ENCODE results near the gene ZNF827. TPM values are rescaled to one million over a fixed set of nuclear protein-coding genes. Genes with fewer than 3 reads are reported as not detected.
A peak's percentile ranks its signal among the peaks of the same experiment; 100 is the strongest.

The ZNF827 gene
- total RNA-seq, 4 donors from 2014 or later, result 9.3 to 39.4 (median 20.3) TPM

DNA sequence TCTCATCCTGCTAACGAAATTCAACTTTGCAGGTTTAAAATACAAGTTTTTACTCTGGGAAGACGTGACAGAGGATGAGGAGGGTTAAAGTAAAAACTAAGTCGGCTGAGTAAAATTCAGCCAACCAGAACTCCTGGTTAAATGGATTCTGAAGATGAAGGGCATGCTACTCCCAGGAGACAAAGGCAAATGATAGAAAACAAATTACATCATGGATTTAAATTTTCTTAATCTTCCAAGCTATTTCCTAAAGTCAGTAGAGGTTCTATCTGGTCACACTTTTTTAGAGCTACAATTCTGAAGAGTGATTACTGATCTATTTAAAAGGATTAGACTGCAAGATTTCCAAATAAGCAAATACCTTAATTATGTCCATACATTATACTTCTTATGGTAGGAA, 47.9 kb downstream of the ZNF827 start:
- WGBS, 2 donors (ENCODE audit: low coverage in 1 of 2), result 78 to 98% methylated on average over 3 of the region's 3 CpGs
- Histone ChIP-seq H3K27me3 (no peaks in the 10 kb centered on the region), H3K4me3 (no peak overlapping the region), H3K4me1 (peaks cover 4 to 30% (median 10%) of the 10 kb centered on the region in 3 donors), H3K27ac (no peak overlapping the region), H3K9me3 (no peaks in the 10 kb centered on the region), H3K36me3 (peaks cover 0 to 15% of the 10 kb centered on the region in 2 donors)
- TF ChIP-seq, protein P1, sequence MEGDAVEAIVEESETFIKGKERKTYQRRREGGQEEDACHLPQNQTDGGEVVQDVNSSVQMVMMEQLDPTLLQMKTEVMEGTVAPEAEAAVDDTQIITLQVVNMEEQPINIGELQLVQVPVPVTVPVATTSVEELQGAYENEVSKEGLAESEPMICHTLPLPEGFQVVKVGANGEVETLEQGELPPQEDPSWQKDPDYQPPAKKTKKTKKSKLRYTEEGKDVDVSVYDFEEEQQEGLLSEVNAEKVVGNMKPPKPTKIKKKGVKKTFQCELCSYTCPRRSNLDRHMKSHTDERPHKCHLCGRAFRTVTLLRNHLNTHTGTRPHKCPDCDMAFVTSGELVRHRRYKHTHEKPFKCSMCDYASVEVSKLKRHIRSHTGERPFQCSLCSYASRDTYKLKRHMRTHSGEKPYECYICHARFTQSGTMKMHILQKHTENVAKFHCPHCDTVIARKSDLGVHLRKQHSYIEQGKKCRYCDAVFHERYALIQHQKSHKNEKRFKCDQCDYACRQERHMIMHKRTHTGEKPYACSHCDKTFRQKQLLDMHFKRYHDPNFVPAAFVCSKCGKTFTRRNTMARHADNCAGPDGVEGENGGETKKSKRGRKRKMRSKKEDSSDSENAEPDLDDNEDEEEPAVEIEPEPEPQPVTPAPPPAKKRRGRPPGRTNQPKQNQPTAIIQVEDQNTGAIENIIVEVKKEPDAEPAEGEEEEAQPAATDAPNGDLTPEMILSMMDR (IDR thresholded peaks at IDR 0.05), result no peak
- no peak for TF ChIP-seq POLR2A (IDR thresholded peaks at IDR 0.05)
- ATAC-seq, result no peak

DNA sequence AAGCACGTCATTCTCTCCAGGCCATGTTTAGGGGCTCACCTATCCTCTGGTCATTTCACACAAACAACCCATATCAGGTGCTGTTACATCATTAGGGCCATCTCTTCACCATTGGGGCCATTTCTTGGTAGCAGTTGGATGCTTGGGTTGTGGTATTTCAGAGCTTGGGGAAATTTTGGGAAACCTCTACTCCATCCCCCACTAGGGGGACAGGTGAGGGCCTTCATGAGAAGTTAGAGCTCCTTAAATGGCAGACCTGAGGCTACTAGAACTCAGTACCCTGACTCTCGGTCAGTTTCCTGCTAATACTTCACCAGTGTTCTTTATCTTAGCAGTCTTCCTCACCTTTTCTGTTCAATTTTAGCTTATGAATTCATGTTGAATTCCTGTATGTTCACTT, 50.2 kb downstream of the ZNF827 start:
- Histone ChIP-seq H3K27ac (peak overlapping the region in 2 of 4 donors; percentile 63 to 65), H3K4me3 (no peak overlapping the region), H3K27me3 (no peaks in the 10 kb centered on the region), H3K4me1 (peaks cover 4 to 25% (median 10%) of the 10 kb centered on the region in 3 donors), H3K36me3 (peaks cover 0 to 21% of the 10 kb centered on the region in 2 donors), H3K9me3 (no peaks in the 10 kb centered on the region)
- no peak for TF ChIP-seq POLR2AphosphoS5 (IDR thresholded peaks at IDR 0.05)
- no peak for TF ChIP-seq EP300 (IDR thresholded peaks at IDR 0.05)
- TF ChIP-seq, protein P1 (IDR thresholded peaks at IDR 0.05), result no peak
- TF ChIP-seq POLR2A (IDR thresholded peaks at IDR 0.05), result no peak
- ATAC-seq, result no peak
- WGBS, 2 donors (ENCODE audit: low coverage in 1 of 2), result 93% methylated on average over 2 of the region's 2 CpGs

DNA sequence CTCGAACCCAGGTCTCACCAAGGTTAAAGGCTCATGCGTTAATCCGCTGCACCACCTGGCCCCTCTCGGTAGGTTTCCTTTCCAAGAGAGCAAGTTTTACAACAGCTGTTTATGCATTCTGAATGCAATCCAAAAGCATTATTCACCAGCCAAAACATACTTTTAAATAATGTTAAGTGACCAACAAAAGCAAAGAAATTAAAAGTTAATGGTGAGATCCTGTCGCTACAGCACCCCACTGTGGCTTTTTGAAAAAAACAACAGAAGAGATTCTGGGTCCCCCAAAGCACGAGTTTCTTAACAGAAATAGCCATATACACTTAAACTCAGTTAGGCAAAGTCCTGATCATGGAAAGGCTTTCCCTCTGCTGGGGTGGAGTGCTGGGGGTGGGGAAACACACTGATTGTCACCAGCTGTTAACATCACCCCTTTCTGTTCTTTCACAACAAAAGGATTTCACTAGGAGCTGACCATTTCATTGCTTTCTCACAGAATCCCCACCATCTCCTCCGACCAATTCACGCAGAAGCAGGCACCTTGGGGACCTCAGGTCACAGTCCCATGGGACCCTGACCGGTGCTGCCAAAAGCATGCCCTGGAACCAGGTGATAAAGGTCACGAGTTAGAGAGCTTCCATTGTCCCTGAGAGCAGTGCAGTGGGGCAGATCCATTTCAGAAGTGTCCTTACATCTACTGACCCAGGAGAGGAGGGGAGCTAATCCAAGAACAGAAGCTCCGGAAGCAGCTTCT, 51.2 kb downstream of the ZNF827 start:
- Histone ChIP-seq H3K27ac (peak overlapping the region; percentile 31 to 65 (median 54)), H3K4me3 (no peak overlapping the region), H3K27me3 (no peaks in the 10 kb centered on the region), H3K4me1 (peaks cover 4 to 25% (median 10%) of the 10 kb centered on the region in 3 donors), H3K9me3 (no peaks in the 10 kb centered on the region), H3K36me3 (peaks cover 0 to 21% of the 10 kb centered on the region in 2 donors)
- WGBS, 2 donors (ENCODE audit: low coverage in 1 of 2), result 24 to 42% methylated on average over 6 to 7 of the region's 11 CpGs
- peak; percentile 79 for ATAC-seq
- TF ChIP-seq POLR2AphosphoS5 (IDR thresholded peaks at IDR 0.05) (no peak), EP300 (IDR thresholded peaks at IDR 0.05) (no peak)
- TF ChIP-seq, protein P1 (IDR thresholded peaks at IDR 0.05), result peak in 2 of 4 experiments; percentile 6 to 25

DNA sequence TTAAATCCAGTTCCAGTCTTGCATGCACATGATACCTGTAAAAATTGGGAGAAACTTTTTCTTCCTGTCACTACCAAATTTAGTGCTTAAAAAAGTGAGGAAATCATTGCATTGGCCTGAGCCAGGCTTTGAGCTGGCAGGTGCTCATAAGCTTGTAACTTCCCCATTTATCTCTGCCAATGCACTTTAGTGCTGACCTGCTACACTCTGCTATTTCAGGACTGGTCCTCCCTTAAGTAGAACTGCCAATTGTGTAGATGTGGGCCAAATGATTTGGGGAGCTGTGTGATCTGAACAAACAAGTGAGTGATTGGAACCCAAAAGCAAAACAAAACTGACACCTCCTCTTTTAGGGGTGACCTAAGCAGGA, 51.8 kb downstream of the ZNF827 start:
- no peak overlapping the region for H3K4me3 ChIP-seq
- H3K36me3 ChIP-seq, result peaks cover 0 to 17% of the 10 kb centered on the region in 2 donors
- H3K27ac ChIP-seq, result peak overlapping the region; percentile 31 to 65 (median 54)
- no peaks in the 10 kb centered on the region for H3K27me3 ChIP-seq
- ATAC-seq, result peak; percentile 73
- H3K4me1 ChIP-seq, result peaks cover 4 to 26% (median 10%) of the 10 kb centered on the region in 3 donors
- no peaks in the 10 kb centered on the region for H3K9me3 ChIP-seq
- TF ChIP-seq, protein P1 (IDR thresholded peaks at IDR 0.05), result no peak
- TF ChIP-seq POLR2AphosphoS5 (IDR thresholded peaks at IDR 0.05) (no peak), POLR2A (IDR thresholded peaks at IDR 0.05) (no peak), EP300 (IDR thresholded peaks at IDR 0.05) (no peak)

DNA sequence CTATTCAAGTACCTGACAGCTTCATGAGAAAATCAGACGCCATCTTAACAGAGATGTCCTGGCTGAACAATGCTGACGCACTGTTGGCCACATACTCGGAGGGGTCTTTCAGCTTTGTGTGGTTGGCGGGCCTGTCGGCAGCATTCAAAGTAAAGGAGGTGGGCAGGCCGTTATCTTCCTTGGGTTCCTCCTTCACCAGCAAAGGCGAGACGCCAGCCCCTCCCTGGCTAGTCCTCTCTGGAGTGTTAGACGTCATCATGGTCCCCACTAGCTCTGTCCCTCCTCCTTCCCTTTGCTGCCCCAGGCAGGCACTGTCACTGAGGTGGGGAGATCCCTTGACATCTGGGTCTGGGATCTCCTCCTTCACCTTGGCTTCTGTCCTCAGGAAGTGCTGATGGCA, 53.0 kb downstream of the ZNF827 start:
- Histone ChIP-seq H3K4me1 (peaks cover 4 to 38% (median 10%) of the 10 kb centered on the region in 3 donors), H3K36me3 (peaks cover 0 to 8% of the 10 kb centered on the region in 2 donors), H3K4me3 (no peak overlapping the region), H3K27me3 (no peaks in the 10 kb centered on the region), H3K27ac (peak overlapping the region in 1 of 4 donors; percentile 15), H3K9me3 (no peaks in the 10 kb centered on the region)
- TF ChIP-seq EP300 (IDR thresholded peaks at IDR 0.05), result no peak
- TF ChIP-seq, protein P1 (IDR thresholded peaks at IDR 0.05), result no peak
- TF ChIP-seq POLR2A (IDR thresholded peaks at IDR 0.05), result no peak
- TF ChIP-seq POLR2AphosphoS5 (IDR thresholded peaks at IDR 0.05), result no peak
- 89 to 100% methylated on average over 7 of the region's 9 CpGs for WGBS, 2 donors (ENCODE audit: low coverage in 1 of 2)
- ATAC-seq, result no peak

Measured in gastroesophageal sphincter (tissue), 4 donors.